ENCODE results near the gene CD209.
"Not testable (repeated sequence)": the region's sequence is repeated elsewhere in the genome, so short reads cannot be mapped to it uniquely, and the experiment has no call there.

Gene CD209, protein sequence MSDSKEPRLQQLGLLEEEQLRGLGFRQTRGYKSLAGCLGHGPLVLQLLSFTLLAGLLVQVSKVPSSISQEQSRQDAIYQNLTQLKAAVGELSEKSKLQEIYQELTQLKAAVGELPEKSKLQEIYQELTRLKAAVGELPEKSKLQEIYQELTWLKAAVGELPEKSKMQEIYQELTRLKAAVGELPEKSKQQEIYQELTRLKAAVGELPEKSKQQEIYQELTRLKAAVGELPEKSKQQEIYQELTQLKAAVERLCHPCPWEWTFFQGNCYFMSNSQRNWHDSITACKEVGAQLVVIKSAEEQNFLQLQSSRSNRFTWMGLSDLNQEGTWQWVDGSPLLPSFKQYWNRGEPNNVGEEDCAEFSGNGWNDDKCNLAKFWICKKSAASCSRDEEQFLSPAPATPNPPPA

DNA sequence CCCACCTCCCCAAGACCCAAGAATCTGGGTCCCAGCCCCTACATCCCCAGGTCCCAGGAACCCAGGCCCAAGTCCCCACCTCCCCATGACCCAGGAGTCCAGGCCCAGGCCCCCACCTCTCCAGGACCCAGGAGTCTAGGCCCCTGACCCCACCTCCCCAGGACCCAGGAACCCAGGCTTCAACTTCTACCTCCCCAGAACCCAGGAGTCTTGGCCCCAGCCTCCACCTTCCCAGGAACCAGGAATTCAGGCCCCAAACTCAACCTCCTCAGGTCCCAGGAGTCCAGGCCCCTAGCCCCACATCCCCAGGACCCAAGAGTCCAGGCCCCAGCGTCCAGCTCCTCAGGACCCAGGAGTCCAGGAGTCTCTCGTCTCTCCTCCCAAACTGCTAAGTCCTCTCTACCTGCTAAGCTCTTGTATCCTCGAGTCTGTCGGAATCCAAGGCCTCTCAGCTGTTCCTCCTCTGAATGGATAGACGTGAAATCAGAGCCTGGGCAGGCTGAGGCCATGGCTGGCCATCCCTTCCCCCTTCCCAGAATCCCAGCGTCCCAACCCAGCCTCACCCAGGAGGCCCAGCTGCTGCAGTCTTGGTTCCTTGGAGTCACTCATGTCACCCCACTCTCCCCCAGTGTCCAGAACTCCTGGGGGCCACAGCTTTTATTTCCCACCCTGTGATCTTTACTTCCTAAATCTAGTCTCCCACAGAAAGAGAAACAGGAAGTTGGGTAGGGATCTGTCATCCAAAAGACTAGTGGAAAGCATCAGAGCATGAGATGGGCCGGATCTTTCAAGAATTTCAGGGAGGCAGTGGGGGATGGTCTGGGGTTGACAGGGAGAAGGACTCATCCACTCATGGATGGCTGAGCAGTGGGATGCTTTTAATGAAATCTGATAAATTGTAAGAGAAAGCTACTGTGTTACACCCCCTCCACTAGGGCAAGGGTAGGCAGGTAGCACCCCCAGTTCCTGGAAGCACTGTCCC is at the start of gene CD209:
Gene CD209, minus strand, starts transcription at position 632 of the 982 bp plus-strand sequence. Its CDS starts 23 bp downstream, at position 609.
- no peak for DNase-seq (ENCODE audit: low read depth in 2 of 2)
- H3K4me3 ChIP-seq (replicated peaks in 1 of 2; ENCODE audit: low read depth in 2 of 2, low read length in 2 of 2), result no peak within 1 kb of the TSS
- TF ChIP-seq, protein P1, sequence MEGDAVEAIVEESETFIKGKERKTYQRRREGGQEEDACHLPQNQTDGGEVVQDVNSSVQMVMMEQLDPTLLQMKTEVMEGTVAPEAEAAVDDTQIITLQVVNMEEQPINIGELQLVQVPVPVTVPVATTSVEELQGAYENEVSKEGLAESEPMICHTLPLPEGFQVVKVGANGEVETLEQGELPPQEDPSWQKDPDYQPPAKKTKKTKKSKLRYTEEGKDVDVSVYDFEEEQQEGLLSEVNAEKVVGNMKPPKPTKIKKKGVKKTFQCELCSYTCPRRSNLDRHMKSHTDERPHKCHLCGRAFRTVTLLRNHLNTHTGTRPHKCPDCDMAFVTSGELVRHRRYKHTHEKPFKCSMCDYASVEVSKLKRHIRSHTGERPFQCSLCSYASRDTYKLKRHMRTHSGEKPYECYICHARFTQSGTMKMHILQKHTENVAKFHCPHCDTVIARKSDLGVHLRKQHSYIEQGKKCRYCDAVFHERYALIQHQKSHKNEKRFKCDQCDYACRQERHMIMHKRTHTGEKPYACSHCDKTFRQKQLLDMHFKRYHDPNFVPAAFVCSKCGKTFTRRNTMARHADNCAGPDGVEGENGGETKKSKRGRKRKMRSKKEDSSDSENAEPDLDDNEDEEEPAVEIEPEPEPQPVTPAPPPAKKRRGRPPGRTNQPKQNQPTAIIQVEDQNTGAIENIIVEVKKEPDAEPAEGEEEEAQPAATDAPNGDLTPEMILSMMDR (IDR thresholded peaks at IDR 0.05; ENCODE audit: low read depth, low read length), result no peak

DNA sequence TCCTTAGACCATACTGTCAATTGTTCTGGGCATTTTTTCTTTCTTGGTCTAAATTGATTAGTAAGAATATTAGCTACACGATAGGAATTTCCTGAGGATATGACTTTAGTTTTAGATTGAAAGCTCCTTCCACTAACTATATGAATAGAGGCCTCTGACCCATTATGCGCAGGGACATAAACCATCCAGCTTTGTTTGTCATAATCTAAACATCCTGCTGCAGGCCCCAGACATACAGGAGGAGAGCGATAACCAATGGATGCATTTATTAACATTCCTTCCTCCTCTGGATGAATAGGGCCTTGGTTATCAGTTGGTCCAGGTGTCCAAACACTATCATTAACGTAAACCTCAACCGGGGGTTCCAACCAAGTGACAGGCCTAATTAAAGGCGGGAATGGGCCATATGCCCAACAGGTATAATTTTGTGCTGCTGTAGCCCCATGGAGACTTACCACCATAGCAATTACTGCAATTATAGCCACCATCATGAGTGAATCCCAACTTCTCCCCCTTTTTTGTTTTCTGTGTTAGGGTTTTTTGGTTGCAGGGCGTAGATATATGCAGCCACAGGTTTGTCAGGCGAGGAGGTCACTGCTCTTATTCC is 48.3 kb upstream of the CD209 start:
- TF ChIP-seq, protein P1 (IDR thresholded peaks at IDR 0.05; ENCODE audit: low read depth, low read length), result no peak
- peak in 1 of 2 donors; percentile 34 for DNase-seq (ENCODE audit: low read depth in 2 of 2)
- H3K4me3 ChIP-seq (replicated peaks in 1 of 2; ENCODE audit: low read depth in 2 of 2, low read length in 2 of 2), result no peak overlapping the region

DNA sequence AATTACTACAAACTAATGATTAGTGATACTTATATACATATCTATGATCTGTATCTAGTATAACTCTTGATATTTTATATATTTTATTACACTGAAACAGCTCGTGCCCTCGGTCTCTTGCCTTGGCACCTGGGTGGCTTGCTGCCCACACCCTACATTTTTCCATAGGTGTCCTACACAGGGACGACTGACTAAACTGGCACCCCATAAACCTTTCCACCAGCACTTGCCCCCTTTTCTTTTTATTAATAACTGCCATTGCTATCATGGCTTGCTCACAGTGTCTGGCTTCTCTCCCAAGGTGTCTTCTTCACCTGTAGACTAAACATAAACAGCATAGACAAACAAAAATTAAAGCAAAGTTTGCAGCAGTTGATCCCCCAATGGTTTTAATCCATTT is 46.2 kb upstream of the CD209 start:
- H3K4me3 ChIP-seq (replicated peaks in 1 of 2; ENCODE audit: low read depth in 2 of 2, low read length in 2 of 2), result no peak overlapping the region
- no peak for DNase-seq (ENCODE audit: low read depth in 2 of 2)
- TF ChIP-seq, protein P1 (IDR thresholded peaks at IDR 0.05; ENCODE audit: low read depth, low read length), result no peak

DNA sequence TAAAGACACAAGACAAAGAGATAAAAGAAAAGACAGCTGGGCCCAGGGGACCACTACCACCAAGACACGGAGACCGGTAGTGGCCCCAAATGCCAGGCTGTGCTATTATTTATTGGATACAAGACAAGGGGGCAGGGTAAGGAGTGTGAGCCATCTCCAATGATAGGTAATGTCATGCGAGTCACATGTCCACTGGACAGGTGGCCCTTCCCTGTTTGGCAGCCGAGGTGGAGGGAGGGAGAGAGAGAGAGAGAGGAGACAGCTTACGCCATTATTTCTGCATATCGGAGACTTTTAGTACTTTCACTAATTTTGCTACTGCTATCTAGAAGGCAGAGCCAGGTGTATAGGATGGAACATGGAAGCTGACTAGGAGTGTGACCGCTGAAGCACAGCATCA is 45.4 kb upstream of the CD209 start:
- not testable (repeated sequence) for H3K4me3 ChIP-seq (replicated peaks in 1 of 2; ENCODE audit: low read depth in 2 of 2, low read length in 2 of 2); DNase-seq (ENCODE audit: low read depth in 2 of 2)

DNA sequence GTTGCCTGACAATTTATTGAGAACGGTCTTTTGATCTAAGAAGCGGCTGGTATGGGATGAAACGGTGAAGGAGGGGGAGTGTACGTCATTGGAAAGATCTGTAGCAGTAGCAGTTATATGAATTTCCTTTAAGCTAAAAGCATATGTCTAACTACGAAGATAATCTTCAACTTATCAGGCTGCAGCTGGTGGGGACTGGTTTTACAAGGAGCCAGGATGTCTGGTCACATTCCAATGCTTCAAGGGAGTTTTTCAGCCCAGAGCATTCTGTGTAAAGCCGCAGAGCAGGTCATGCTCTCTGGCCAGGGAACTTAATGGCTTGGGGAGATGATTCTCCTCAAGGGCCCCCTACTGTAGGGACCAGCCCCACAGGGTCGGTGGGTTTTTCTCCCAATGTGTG is 44.9 kb upstream of the CD209 start:
- peak in 1 of 2 donors; percentile 9 for DNase-seq (ENCODE audit: low read depth in 2 of 2)
- TF ChIP-seq, protein P1 (IDR thresholded peaks at IDR 0.05; ENCODE audit: low read depth, low read length), result no peak
- no peak overlapping the region for H3K4me3 ChIP-seq (replicated peaks in 1 of 2; ENCODE audit: low read depth in 2 of 2, low read length in 2 of 2)

DNA sequence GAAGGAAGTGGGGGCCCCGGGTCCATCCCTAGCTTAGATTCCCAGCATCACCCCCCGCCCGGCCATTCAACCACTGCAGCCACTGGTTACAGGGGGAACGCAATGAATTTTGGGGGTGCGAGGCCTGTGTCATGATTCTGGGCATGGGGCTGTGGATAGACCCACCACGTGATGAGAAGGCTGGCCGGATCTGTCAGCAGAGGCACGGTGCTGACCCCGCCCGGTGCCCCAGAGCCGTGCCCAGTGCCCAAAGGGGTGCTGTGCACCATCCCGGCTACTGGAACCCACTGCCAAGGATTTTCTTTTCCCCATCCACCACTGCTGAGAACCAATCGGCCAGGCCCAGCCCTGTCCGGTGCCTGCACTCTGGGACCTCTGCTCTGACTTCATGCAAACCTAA is 43.1 kb upstream of the CD209 start:
- no peak overlapping the region for H3K4me3 ChIP-seq (replicated peaks in 1 of 2; ENCODE audit: low read depth in 2 of 2, low read length in 2 of 2)
- TF ChIP-seq, protein P1 (IDR thresholded peaks at IDR 0.05; ENCODE audit: low read depth, low read length), result no peak
- DNase-seq (ENCODE audit: low read depth in 2 of 2), result no peak

Data from cardiac fibroblast (primary cell).